Testis (tissue), 5 donors: ENCODE data around the gene RGL2. TPM values are rescaled to one million over a fixed set of nuclear protein-coding genes. Genes with fewer than 3 reads are reported as not detected.
"Not testable (repeated sequence)": the region's sequence is repeated elsewhere in the genome, so short reads cannot be mapped to it uniquely, and the experiment has no call there.

Experiments
- DNase-seq: peaks from one replicate; pipeline ENCODE4 v3.0.0-alpha.2; 2019
- H3K27ac ChIP-seq, 2 donors: fragments of 200-600 bp; sonication (generic); one replicate each; pipeline ENCODE4 v1.5.1; 2019
- H3K27me3 ChIP-seq: fragments of 200-600 bp; sonication (generic); one replicate; pipeline ENCODE4 v1.5.1; 2019
- H3K36me3 ChIP-seq: fragments of 200-600 bp; sonication (generic); one replicate; pipeline ENCODE4 v1.5.1; 2017; ENCODE audit warnings: low read depth; ENCODE audit errors: missing control alignments
- H3K4me1 ChIP-seq: fragments of 200-600 bp; sonication (generic); one replicate; pipeline ENCODE4 v1.5.1; 2019
- H3K4me3 ChIP-seq, 2 donors: fragments of 200-600 bp; sonication (generic); one replicate each; pipeline ENCODE4 v1.5.1; 2017 to 2019
- H3K9me3 ChIP-seq: fragments of 200-600 bp; sonication (generic); one replicate; pipeline ENCODE4 v1.5.1; 2017
- CTCF ChIP-seq, 3 experiments: fragments of 450-650 bp in 2 of 3; fragments of 200-600 bp in 1 of 3; sonication (generic) in 1 of 3; IDR thresholded peaks; one replicate each; pipeline ENCODE4 v1.5.1; 2016 to 2019; ENCODE audit warnings: antibody characterized with exemption in 3 of 3, mild to moderate bottlenecking in 2 of 3, moderate library complexity in 1 of 3
- POLR2A ChIP-seq: fragments of 450-650 bp; IDR thresholded peaks from one replicate; pipeline ENCODE4 v1.6.1; 2017; ENCODE audit warnings: antibody characterized with exemption, mild to moderate bottlenecking, moderate library complexity
- WGBS, 2 donors: methylation state at CpG; one replicate each; pipeline ENCODE4 v1.1.5; 2018; 5-methylcytosine and 5-hydroxymethylcytosine counted together
- intact Hi-C: fragments of 100-400 bp; cut with DNase I; formaldehyde crosslinking; loops from one replicate; pipeline ENCODE4 v1.15.1; 2023; ENCODE audit warnings: low total_unique reads
- long read RNA-seq, 2 donors: transcript quantifications; one replicate each; lab custom pipeline, GENCODE V29; 2026
- polyA plus RNA-seq: library from polyadenylated mRNA; stranded (reverse); fragments of 350-450 nt; fragmentation: Illumina TruSeq; extraction: RNeasy Lipid Tissue Mini Kit (QIAGEN cat#74804); gene quantifications from one replicate; pipeline ENCODE4 v1.2.3, GENCODE V29; 2014; ENCODE audit warnings: low read depth, low replicate concordance; ENCODE audit not compliant: insufficient read depth
- total RNA-seq, 2 donors: library from RNA; depleted of rRNA; stranded (reverse); fragments of >200 nt; gene quantifications; one replicate each; pipeline ENCODE4 v1.2.3, GENCODE V29; 2016

The RGL2 gene, protein sequence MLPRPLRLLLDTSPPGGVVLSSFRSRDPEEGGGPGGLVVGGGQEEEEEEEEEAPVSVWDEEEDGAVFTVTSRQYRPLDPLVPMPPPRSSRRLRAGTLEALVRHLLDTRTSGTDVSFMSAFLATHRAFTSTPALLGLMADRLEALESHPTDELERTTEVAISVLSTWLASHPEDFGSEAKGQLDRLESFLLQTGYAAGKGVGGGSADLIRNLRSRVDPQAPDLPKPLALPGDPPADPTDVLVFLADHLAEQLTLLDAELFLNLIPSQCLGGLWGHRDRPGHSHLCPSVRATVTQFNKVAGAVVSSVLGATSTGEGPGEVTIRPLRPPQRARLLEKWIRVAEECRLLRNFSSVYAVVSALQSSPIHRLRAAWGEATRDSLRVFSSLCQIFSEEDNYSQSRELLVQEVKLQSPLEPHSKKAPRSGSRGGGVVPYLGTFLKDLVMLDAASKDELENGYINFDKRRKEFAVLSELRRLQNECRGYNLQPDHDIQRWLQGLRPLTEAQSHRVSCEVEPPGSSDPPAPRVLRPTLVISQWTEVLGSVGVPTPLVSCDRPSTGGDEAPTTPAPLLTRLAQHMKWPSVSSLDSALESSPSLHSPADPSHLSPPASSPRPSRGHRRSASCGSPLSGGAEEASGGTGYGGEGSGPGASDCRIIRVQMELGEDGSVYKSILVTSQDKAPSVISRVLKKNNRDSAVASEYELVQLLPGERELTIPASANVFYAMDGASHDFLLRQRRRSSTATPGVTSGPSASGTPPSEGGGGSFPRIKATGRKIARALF
- 10 to 100 TPM; 42.8 to 46.2 TPM for total RNA-seq
- 52.7 TPM for polyA plus RNA-seq
- long read RNA-seq, donor 1, partial matches to known transcripts, result 0 of 2 reads
- long read RNA-seq, donor 1, other reads (novel, unspliced or antisense), result 0 of 2 reads
- long read RNA-seq, donor 2, partial matches to known transcripts, result 0 of 2 reads
- long read RNA-seq, donor 2, other reads (novel, unspliced or antisense), result 0 of 2 reads

DNA sequence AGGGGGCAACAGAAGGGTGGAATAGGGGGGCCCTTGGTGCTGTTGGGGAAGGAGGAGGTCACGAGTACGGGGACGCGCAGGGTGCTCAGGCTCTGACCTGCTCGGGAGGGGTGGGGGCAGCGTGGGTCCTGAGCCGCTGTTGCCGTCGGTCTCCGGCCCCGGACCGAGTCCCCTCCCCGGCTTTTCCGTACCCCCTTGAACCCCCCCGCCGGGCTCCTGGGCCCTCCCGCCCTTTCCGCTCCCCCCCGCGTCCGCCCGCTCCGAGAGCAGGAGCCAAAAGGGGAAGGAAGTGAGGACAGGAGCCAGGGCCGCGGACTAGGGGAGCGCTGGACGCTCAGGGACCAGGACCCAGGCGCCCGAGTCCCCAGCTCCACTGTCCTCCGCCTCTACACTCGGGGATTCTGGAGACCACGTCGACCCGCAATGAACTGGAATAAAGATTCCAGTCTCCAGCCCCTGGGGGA is at the start of gene RGL2:
Gene RGL2 (minus strand): TSS at position 170 of the 464 bp plus-strand sequence. CDS start 332 bp downstream, outside the sequence.
- H3K4me1 ChIP-seq, result peaks cover 20% of the 10 kb centered on the region
- intact Hi-C loops, result no loop called here
- no peak for TF ChIP-seq POLR2A
- TF ChIP-seq CTCF (IDR thresholded peaks at IDR 0.05), result no peak
- H3K36me3 ChIP-seq, result no peaks in the 10 kb centered on the region
- H3K27me3 ChIP-seq, result no peaks in the 10 kb centered on the region
- peak within 1 kb of the TSS; percentile 71 to 90 for H3K4me3 ChIP-seq
- peak within 1 kb of the TSS; percentile 91 to 94 for H3K27ac ChIP-seq
- WGBS, 2 donors, result 0% methylated on average over 7 to 30 of the region's 34 CpGs
- peak; percentile 77 for DNase-seq
- H3K9me3 ChIP-seq, result no peaks in the 10 kb centered on the region

- TF ChIP-seq CTCF (IDR thresholded peaks at IDR 0.05) (no peak), POLR2A (no peak)
- Histone ChIP-seq H3K27ac (no peak overlapping the region), H3K36me3 (no peaks in the 10 kb centered on the region), H3K27me3 (no peaks in the 10 kb centered on the region), H3K4me1 (peaks cover 10% of the 10 kb centered on the region), H3K9me3 (no peaks in the 10 kb centered on the region), H3K4me3 (no peak overlapping the region)
- intact Hi-C loops, result no loop called here
- WGBS, 2 donors, result 72 to 90% methylated on average over 5 of the region's 5 CpGs
- DNase-seq, result no peak
These were observed 49.1 kb upstream of the RGL2 start for GRCh38 chr6:33347816-33348215.

- intact Hi-C loops, DNase-seq, H3K27me3 ChIP-seq, H3K27ac ChIP-seq, H3K9me3 ChIP-seq, H3K36me3 ChIP-seq, H3K4me3 ChIP-seq: not testable (repeated sequence)
- H3K4me1 ChIP-seq, result peaks cover 10% of the 10 kb centered on the region
- 87 to 91% methylated on average over 5 of the region's 5 CpGs for WGBS, 2 donors
These were observed 48.2 kb upstream of the RGL2 start for GRCh38 chr6:33346972-33347371.

DNA sequence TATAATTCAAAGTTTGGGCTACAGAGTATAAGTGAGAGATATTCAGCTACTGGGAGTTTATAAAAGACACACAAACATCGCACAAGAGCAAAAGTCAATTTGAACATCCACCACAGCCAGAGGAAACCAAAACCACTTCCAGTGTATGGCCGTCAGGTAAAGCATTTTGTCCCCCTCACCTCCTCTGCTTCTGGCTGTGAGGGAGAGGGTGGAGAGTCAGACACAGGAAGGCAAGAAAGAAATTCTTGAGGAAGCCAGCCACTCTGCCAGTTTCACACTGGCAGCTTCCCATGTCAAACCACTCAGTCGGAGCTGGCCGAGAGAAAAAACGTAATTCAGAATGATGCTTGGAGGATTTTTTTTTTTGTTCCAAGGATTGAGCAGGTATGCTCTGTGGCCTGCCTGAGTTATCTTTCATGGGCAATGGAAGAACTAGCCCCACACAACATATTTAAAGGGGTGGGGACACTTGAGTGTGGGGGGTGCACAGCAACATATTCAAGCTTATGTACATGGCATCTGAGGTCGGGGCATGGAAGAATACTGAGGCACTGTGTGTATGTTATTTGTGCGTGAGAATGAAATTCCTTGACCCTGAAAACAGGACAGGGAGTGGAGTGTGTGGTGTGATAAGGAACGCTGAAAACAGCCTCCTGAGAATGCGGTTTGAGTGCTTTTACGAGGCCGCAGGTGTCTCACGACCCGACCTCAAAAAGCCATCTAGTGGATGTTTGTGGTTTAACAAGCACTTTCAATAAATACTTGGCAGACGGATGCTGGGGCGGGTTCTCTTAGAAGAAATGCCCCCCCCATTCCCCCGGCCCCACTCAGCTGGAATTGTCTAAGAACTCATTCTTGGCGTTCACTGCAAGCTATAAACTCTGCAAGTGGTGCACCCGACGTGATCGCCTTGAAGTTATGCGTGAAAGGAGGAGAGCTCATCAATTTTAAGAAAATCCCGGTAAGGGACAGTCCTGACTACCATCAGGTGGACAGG is 46.3 kb upstream of the RGL2 start:
- intact Hi-C loops, result no loop called here
- DNase-seq, result peak; percentile 81

More for the DNA sequence above, 46.3 kb upstream of the RGL2 start:
- Histone ChIP-seq H3K36me3 (no peaks in the 10 kb centered on the region), H3K9me3 (no peaks in the 10 kb centered on the region), H3K4me1 (peaks cover 10% of the 10 kb centered on the region), H3K4me3 (no peak overlapping the region), H3K27me3 (no peaks in the 10 kb centered on the region), H3K27ac (no peak overlapping the region)
- 31 to 33% methylated on average over 22 of the region's 22 CpGs for WGBS, 2 donors
- TF ChIP-seq CTCF (IDR thresholded peaks at IDR 0.05) (peak; percentile 49 to 73 (median 67)), POLR2A (no peak)
